GM21515 (cell line): ENCODE results near the gene LHX5.

Experiments
- ATAC-seq: cut with Tn5 transposase; IDR thresholded peaks from one replicate; pipeline ENCODE4 v1.9.1; 2021; ENCODE audit not compliant: unreplicated experiment

The LHX5 gene

DNA sequence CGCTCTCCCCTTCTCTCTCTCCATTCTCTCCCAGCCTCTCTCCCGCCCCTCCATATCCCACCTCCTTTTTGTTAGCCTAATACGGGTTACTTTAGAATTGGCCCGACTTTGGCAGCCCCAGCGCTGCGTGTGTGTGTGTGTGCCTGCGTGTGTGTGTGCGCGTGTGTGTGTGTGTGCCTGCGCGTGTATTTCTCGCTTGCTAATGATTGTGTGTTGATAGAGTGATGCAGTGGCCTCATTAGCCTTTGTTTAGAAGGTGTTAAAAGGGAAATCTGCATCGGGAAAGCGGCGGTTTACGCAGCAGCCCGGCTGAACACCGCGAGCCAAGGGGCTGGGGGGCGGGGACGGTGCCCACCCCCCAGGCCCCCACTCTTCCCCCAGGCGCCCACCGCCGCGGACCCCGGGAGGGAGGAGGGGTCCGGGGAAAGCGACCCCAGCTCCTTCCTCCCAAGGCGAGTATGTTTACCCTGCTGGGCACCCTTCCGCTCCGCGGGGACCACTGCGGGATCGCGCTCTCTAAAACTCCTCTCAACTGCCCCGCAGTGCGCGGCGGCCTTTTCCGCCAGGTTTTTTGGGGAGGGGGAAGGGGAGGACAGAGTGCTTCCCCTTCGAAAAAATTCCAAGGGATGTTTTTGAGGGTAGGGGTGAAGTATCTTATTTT is 6.8 kb upstream of the LHX5 start:
- no peak for ATAC-seq

DNA sequence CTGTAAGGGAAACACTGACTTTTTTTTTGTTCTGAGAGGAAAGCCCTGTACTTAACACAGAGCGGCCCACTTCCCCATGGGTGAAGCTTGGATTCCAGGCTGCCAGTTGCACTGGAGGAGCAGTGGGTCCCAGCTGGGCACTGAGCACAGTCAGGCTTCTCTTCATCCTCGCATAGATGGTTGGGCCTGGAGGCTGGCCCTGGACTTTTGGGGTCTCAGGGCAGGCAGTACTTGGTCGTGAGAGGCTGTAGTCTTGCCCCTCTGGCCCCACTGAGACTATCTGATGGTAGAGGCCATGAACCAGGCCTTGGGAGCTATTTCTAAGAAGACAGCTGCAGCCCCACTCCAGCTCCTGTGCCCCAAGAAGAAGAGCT is 6.2 kb upstream of the LHX5 start:
- ATAC-seq: no peak

- ATAC-seq: no peak
These were observed 5.6 kb upstream of the LHX5 start for GRCh38 chr12:113477171-113477841.

- no peak for ATAC-seq
These were observed 4.7 kb upstream of the LHX5 start for GRCh38 chr12:113476176-113476986.

DNA sequence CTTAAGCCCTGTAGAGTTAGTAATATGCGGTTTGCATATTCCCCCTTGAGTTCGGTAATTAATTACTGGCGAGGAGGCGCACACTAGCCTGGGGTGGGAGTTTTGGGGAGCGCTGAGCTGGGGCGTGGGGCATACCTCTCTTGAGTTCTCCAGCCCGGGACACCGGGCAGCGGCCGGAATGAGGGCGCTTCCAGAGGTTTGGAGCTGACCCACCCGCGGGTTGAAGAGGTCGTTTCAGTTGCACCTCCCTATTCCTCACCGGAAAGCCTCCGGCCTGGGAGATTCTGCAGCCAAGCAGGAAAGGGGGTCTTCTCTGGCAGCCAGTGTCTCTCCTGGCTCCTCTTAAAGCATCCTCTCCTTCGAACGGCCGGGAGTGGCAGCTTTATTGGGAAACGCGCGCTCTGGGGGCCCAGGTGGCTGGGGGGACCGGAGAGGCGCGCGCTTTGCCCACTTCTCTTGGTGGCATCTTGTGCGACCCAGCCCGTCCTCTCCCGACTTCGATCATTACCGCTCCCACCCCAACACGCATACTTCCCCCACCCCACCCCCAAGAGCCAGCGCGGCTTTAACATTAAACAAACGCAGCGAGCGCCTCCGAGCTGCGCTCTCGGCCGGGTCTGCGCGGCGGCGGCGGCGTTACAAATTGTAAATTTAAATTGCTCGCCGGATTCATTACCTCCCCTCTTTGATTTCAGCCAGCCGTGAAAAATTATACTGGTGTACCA is 3.9 kb upstream of the LHX5 start:
- ATAC-seq: no peak

DNA sequence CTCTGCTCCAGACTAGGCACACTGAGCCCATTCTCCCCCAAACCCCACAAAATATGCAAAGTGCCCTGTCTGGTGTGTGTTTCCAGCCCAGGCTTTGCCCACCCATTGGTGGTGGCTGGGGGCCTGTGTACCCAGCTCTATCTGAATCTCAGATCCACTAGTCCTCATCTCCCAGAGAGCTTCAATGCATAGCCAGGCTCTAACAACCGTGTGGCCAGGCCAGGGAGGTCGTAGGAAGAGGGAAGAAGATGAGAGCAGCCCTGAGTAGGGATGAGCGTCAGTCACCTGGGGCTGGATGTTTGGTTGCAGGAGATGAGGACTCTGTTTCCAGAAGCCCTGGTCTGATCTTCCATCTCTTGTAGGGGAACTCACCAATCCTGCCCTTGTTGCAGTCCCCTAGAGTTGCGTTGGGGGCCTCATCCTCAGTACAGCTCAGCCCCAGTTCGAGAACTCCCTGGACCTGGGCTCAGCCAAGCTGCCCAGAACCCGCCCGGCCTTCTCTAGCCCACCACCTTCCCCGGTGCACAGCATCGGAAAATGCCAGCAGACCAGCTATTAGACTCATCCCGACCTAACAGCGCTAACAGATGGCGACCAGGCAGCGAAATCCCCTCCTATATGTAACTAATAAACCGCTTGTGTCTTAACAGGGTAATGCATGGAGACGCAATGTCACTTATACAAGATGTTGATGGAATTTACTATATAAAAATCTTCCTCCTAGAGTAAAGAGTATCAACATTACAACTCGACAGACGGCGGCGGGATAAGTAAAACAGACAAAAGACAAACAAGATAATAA is 3.2 kb upstream of the LHX5 start:
- no peak for ATAC-seq

DNA sequence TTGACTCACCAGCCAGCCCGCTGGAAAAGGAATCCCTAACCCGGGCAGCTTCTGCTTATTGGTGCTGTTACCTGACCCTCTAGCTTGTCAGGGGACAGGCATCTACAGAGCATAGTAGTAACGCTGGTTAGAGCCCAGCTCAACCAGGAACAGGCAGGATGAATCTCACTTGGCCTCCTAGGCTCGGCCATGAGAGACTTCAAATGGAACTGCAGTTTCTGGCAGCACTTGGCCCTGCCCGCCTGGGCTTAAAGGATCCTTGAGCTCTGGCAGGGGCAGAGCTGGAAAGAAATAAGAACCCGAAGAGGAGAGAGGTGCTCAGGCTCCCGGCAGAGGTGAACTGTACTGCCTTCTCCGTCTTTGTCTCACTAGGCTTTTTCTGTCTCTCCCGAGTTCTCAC is 2.3 kb upstream of the LHX5 start:
- ATAC-seq: no peak

- no peak for ATAC-seq
These were observed 1.7 kb upstream of the LHX5 start for GRCh38 chr12:113473400-113473799.

- no peak for ATAC-seq
These were observed 785 bp upstream of the LHX5 start for GRCh38 chr12:113472191-113473121.

- no peak for ATAC-seq
These were observed 626 bp downstream of the LHX5 start for GRCh38 chr12:113470871-113471618.

- ATAC-seq: no peak
These were observed 1.5 kb downstream of the LHX5 start for GRCh38 chr12:113469949-113470743.

DNA sequence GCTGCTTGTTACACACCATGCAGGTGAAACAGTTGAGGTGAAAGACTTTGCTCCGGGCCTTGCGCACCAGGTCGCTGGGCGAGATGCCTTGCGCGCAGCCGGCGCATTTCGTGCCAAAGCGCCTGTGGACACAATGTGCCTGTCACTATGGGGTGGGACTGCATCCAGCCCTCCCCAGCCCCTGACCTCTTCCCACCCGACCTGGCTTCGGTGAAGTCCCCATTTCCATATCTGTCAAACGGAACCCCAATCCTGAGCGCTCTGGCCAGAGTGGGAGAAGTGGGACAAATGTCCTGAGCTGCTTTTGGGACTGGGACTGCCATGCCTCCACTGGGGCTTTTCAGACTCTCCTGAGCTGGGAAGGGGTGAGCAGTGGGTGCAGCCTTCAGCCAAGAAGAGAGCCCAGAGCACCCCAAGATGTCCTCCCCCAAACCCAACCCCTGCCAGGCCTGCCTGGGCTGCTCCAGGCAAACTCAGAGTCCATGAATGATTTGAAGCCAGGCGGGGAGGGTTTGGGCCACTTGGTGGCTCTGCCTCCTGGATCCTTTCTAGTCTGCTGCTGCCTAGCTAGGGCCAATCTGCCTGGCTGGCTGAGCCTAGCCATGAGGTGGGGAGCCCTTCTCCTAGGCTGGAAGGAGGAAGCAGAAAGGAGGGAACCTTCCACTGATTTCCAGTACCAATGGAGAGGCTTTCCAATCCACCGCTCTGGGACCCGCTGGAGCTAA is 2.3 kb downstream of the LHX5 start:
- ATAC-seq: no peak

DNA sequence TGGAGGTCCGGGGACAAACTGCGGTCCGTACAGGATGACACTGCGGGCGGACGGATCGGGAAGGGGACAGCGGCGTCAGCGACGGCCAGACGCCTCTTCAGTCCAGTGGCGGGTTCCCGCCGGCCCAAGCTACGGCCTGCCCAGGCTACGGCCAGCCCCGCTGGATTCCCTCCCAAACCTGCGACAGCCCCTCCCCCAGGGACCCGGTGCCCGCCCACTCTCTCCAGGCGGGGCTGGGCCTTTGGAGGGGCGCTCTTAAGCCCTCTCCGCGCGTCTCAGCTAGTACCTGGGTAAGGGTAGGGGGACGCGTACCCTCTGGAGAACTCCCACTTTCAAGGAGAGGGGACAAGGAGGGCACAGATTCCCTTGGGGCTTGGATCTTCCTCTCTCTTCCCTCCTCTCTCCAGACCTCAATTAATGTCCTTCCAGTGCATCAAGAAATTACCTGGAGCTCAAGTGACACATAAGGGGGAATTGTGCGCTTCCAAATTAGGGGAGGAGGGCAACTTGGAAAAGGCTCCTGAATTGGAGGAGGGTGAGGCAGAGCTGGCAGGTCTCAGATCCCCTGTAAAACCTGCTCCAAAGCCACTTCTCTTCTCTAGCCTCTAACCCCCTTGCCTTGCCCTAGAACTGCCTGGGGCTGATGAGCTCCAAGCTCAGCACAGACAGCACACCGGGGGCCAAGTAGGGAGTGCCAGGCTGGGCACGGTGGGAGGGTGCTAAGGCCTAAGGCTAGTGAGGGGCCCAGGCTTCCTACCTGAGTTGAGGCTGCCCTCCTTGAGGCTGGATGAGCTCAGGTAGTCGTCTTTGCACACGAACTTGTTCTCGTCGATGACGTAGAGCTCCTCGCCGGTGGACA is 3.1 kb downstream of the LHX5 start:
- ATAC-seq: no peak

DNA sequence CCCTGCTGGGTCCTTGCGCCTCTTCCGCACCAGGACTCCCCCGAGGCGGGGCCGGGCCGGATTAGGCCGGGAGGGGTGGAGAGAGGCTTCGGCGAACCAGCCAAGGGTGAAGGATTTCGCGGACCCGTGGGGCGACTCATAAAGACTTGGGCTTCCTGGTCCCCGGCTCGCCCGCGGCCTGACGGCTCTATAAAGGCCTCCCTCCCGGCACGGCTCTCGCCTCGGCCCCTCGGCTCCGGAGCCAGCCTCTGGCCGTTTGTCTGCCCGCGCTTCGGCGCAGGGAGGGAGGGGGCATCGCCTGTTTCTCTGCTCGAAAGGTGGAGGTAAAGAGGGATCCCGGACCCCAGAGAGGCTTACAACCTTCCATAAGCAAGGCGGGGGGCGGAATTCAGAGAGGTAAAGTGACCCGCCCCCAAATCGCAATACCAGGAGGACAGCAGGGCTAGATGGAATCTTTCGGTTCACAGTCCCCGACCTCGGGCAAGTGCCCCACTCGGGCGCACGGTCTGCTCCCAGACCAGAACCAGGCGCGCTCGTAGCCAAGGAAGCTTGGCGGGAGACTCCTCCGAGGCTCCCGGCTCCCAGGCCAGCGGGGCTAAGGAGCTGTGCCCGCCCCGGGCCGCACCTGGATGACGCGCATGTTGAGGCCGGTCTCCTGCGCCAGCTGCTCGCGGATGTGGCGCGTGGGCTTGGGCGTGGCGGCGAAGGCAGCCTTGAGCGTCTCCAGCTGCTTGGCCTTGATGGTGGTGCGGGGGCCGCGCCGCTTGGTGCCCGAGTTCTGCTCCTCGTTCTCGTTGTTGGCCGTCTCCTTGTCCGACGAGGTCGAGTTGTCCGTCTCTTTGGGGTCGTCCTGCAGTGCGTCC is 3.9 kb downstream of the LHX5 start:
- no peak for ATAC-seq

GRCh38 chr12:113467142-113467501 is 4.5 kb downstream of the LHX5 start:
- ATAC-seq: no peak
